Endothelial cell of umbilical vein (primary cell): ENCODE measurements around the gene XYLT1. TPM values are rescaled to one million over a fixed set of nuclear protein-coding genes. Genes with fewer than 3 reads are reported as not detected.

Experiments used
- BruUV-seq: library from RNA; stranded (reverse); fragments of 400-500 nt; replicated peaks from 2 replicates; lab custom pipeline; 2021; lab: Mats Ljungman, UMichigan
- CTCF ChIA-PET: fragments of 300-600, 350-600 bp; sonication (Branson Sonifier 250); formaldehyde crosslinking; loops from one replicate; lab custom pipeline; 2021; ENCODE audit warnings: antibody characterized with exemption, inconsistent platforms; lab: Charles Lee
- POLR2A ChIA-PET: fragments of 300-600, 350-600 bp; sonication (Branson Sonifier 250); formaldehyde crosslinking; loops from one replicate; lab custom pipeline; 2021; ENCODE audit warnings: antibody characterized with exemption, inconsistent platforms; lab: Charles Lee
- DNase-seq: peaks from one replicate; pipeline ENCODE4 v3.0.0-alpha.2; 2011; ENCODE audit warnings: low read depth, low spot score
- FAIRE-seq: peaks from 2 replicates; lab custom pipeline; 2011; peaks lifted over from hg19 to GRCh38; lab: Jason Lieb, UNC
- H2AFZ ChIP-seq: 2 replicates; pipeline ENCODE4 v1.6.0; 2012; ENCODE audit warnings: low read depth, low read length, control low read depth, inconsistent platforms
- H3K27ac ChIP-seq: 2 replicates; pipeline ENCODE4 v1.5.1; 2011; ENCODE audit warnings: low read depth, mild to moderate bottlenecking, control low read depth, low read length, moderate library complexity; ENCODE audit not compliant: insufficient read depth
- H3K27me3 ChIP-seq, 2 experiments: 2 replicates each; pipeline versions ENCODE4 v1.6.0 to v1.6.1; 2011; ENCODE audit warnings: low read length in 2 of 2, mixed read lengths in 1 of 2; ENCODE audit not compliant: control insufficient read depth in 2 of 2, insufficient read depth in 2 of 2
- H3K36me3 ChIP-seq, 2 experiments: 2 replicates in 1 of 2; 3 replicates in 1 of 2; pipeline ENCODE4 v1.5.1; 2011; ENCODE audit warnings: low read length in 2 of 2, mild to moderate bottlenecking in 1 of 2, moderate library complexity in 1 of 2; ENCODE audit not compliant: control insufficient read depth in 2 of 2, insufficient read depth in 2 of 2; ENCODE audit errors: extremely low read depth in 1 of 2
- H3K4me1 ChIP-seq: 3 replicates; pipeline ENCODE4 v1.5.1; 2011; ENCODE audit warnings: mild to moderate bottlenecking, low read length; ENCODE audit not compliant: control insufficient read depth, insufficient read depth; ENCODE audit errors: extremely low read depth
- H3K4me2 ChIP-seq: 2 replicates; pipeline ENCODE4 v1.6.1; 2011; ENCODE audit warnings: low read length, control low read depth, mixed read lengths; ENCODE audit not compliant: insufficient read depth
- H3K4me3 ChIP-seq, 3 experiments: fragments of 200-600 bp in 1 of 3; sonication (generic), shearing (Covaris generic) in 1 of 3; replicated peaks in 1 of 3; 2 replicates each; pipeline ENCODE4 v1.5.1; 2011 to 2016; ENCODE audit warnings: control low read depth in 3 of 3, low read length in 3 of 3, mild to moderate bottlenecking in 2 of 3, inconsistent platforms in 1 of 3, low read depth in 1 of 3, moderate library complexity in 1 of 3; ENCODE audit not compliant: insufficient read depth in 1 of 3
- H3K79me2 ChIP-seq: 2 replicates; pipeline ENCODE4 v1.6.0; 2012; ENCODE audit warnings: low read length, inconsistent platforms; ENCODE audit not compliant: control insufficient read depth, insufficient read depth
- H3K9ac ChIP-seq: replicated peaks from 2 replicates; pipeline ENCODE3; 2011; ENCODE audit warnings: low read length, control low read depth; ENCODE audit not compliant: insufficient read depth; ENCODE audit errors: extremely low read depth
- H3K9me1 ChIP-seq: replicated peaks from 3 replicates; pipeline ENCODE4 v1.6.0; 2011; ENCODE audit warnings: mild to moderate bottlenecking, low read length; ENCODE audit not compliant: control insufficient read depth, insufficient read depth; ENCODE audit errors: extremely low read depth
- H3K9me3 ChIP-seq: replicated peaks from 2 replicates; pipeline ENCODE4 v1.5.1; 2012; ENCODE audit warnings: low read length, inconsistent platforms; ENCODE audit not compliant: control insufficient read depth, insufficient read depth
- H4K20me1 ChIP-seq: replicated peaks from 2 replicates; pipeline ENCODE3; 2011; ENCODE audit warnings: mild to moderate bottlenecking, low read length; ENCODE audit not compliant: control insufficient read depth, insufficient read depth; ENCODE audit errors: extremely low read depth
- EZH2 ChIP-seq: IDR thresholded peaks from 2 replicates; pipeline ENCODE4 v1.6.1; 2012; ENCODE audit warnings: borderline replicate concordance, low read depth, mild to moderate bottlenecking, moderate library complexity, low read length, inconsistent platforms; ENCODE audit not compliant: severe bottlenecking
- FOS ChIP-seq: IDR thresholded peaks from 2 replicates; pipeline ENCODE4 v1.6.1; 2011; ENCODE audit warnings: mild to moderate bottlenecking, low read length, moderate library complexity, borderline replicate concordance; ENCODE audit not compliant: insufficient read depth
- GATA2 ChIP-seq: IDR thresholded peaks from 2 replicates; pipeline ENCODE4 v1.7.0; 2011; ENCODE audit warnings: low read depth, mild to moderate bottlenecking, moderate library complexity, mixed read lengths, low read length; ENCODE audit not compliant: insufficient read length, insufficient read depth
- JUN ChIP-seq: IDR thresholded peaks from 2 replicates; pipeline ENCODE4 v1.6.1; 2011; ENCODE audit warnings: borderline replicate concordance, low read depth; ENCODE audit not compliant: insufficient read length, insufficient read depth
- MYC ChIP-seq: IDR thresholded peaks from one replicate; pipeline ENCODE4 v1.6.1; 2011; ENCODE audit warnings: mild to moderate bottlenecking, low read depth, low read length
- POLR2A ChIP-seq: IDR thresholded peaks from 2 replicates; pipeline ENCODE4 v1.6.1; 2012; ENCODE audit warnings: low read depth, mild to moderate bottlenecking, control low read depth, low read length
- POLR2AphosphoS5 ChIP-seq: IDR thresholded peaks from 2 replicates; pipeline ENCODE4 v1.6.1; 2012; ENCODE audit warnings: low read depth, mild to moderate bottlenecking, control low read depth, low read length, moderate library complexity; ENCODE audit not compliant: insufficient read depth
- dilution Hi-C: fragments of 300-500 bp; cut with MboI; formaldehyde crosslinking; loops from one replicate; pipeline ENCODE4 v1.15.0; 2019; ENCODE audit warnings: low sequenced_read_pairs; ENCODE audit not compliant: extremely low pct_ligation_motif_present
- intact Hi-C: fragments of 100-400 bp; cut with micrococcal nuclease; formaldehyde crosslinking; loops from one replicate; pipeline ENCODE4 v1.10.0; 2022
- polyA plus RNA-seq, 4 experiments: library from polyadenylated mRNA; depleted of rRNA in 3 of 4; stranded (reverse) in 3 of 4; unstranded in 1 of 4; fragments of >200 nt; gene quantifications; 2 replicates each; pipeline versions ENCODE4 v1.2.1 to v1.2.3, GENCODE V29; 2011 to 2012; ENCODE audit warnings: missing spikeins in 1 of 4
- total RNA-seq: library from RNA; stranded (reverse); gene quantifications from 2 replicates; pipeline ENCODE4 v1.2.3, GENCODE V29; 2021
- TF ChIP-seq, protein P1 (sequence below), 2 donors: IDR thresholded peaks; 1 replicate in 1 of 2; 2 replicates in 1 of 2; pipeline ENCODE4 v1.5.1; 2011; ENCODE audit warnings: low read length in 2 of 2, mild to moderate bottlenecking in 2 of 2, moderate library complexity in 2 of 2, control low read depth in 1 of 2, inconsistent platforms in 1 of 2, low read depth in 1 of 2; ENCODE audit not compliant: insufficient read depth in 1 of 2; ENCODE audit errors: extremely low read depth in 1 of 2
- TF ChIP-seq, protein P2 (sequence below): IDR thresholded peaks from 2 replicates; pipeline ENCODE4 v1.6.1; 2011; ENCODE audit not compliant: insufficient read depth, insufficient read length

Gene XYLT1
- total and polyA plus RNA-seq, 2 donors (not counting 3 experiments of a cell fraction or from before 2014, with no cell fraction given) = 0.63 to 2.9 TPM

DNA sequence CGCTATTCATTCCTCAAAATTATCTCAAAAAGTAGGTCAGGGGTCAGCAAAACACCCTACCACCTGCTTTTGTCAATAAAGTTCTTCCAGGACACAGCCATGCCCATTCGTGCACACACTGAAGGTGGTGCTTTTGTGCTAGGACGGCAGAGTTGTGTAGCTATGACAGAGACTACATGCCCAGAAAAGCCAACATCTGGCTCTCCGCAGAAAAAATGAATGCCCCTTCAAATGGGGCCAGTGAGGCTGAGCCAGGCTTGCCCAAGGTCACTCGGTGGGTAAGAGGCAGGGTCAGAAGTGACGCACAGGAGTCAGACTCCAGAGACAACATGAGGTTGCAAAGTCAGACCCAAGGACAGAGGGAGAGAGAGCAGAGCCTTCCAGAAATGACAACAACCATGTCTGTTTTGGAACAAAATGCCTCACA is 200.1 kb downstream of the XYLT1 start:
- Histone ChIP-seq H3K27ac (no peak overlapping the region), H3K4me3 (no peak overlapping the region), H3K4me2 (no peak overlapping the region), H3K4me1 (no peaks in the 10 kb centered on the region), H3K9me3 (peaks cover 2% of the 10 kb centered on the region), H4K20me1 (no peaks in the 10 kb centered on the region), H3K36me3 (no peaks in the 10 kb centered on the region), H2AFZ (no peak overlapping the region), H3K9ac (no peak overlapping the region), H3K27me3 (no peaks in the 10 kb centered on the region), H3K79me2 (no peaks in the 10 kb centered on the region), H3K9me1 (no peaks in the 10 kb centered on the region)
- intact Hi-C loops = no loop called here
- DNase-seq (no peak), FAIRE-seq (no peak)
- POLR2A ChIA-PET = no interaction called here
- TF ChIP-seq GATA2 = no peak
- no peak for TF ChIP-seq EZH2
- no peak for TF ChIP-seq POLR2A
- no peak for TF ChIP-seq FOS
- no peak for TF ChIP-seq JUN
- no peak for TF ChIP-seq MYC
- TF ChIP-seq, protein P1, sequence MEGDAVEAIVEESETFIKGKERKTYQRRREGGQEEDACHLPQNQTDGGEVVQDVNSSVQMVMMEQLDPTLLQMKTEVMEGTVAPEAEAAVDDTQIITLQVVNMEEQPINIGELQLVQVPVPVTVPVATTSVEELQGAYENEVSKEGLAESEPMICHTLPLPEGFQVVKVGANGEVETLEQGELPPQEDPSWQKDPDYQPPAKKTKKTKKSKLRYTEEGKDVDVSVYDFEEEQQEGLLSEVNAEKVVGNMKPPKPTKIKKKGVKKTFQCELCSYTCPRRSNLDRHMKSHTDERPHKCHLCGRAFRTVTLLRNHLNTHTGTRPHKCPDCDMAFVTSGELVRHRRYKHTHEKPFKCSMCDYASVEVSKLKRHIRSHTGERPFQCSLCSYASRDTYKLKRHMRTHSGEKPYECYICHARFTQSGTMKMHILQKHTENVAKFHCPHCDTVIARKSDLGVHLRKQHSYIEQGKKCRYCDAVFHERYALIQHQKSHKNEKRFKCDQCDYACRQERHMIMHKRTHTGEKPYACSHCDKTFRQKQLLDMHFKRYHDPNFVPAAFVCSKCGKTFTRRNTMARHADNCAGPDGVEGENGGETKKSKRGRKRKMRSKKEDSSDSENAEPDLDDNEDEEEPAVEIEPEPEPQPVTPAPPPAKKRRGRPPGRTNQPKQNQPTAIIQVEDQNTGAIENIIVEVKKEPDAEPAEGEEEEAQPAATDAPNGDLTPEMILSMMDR (IDR thresholded peaks at IDR 0.05; ENCODE audit: extremely low read depth in 1 of 2, insufficient read depth in 1 of 2, low read depth in 1 of 2, low read length in 2 of 2) = no peak
- TF ChIP-seq, protein P2, sequence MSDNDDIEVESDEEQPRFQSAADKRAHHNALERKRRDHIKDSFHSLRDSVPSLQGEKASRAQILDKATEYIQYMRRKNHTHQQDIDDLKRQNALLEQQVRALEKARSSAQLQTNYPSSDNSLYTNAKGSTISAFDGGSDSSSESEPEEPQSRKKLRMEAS = no peak
- no peak for TF ChIP-seq POLR2AphosphoS5
- BruUV-seq = no TSS peak
- dilution Hi-C loops = no loop called here
- CTCF ChIA-PET = interaction anchor here (0.6 kb wide), 1 partner anchor 132 kb away, joined by 3 read pairs; no protein-coding TSS in a partner anchor
